ENCODE results near the gene INPP5F. TPM values are rescaled to one million over a fixed set of nuclear protein-coding genes. Genes with fewer than 3 reads are reported as not detected.

Gene INPP5F
- total and polyA plus RNA-seq, 2 donors (not counting 1 experiment from before 2014, with no cell fraction given): 11.2 to 37.5 TPM

- Mint-ChIP-seq H3K27ac (peak overlapping the region; percentile 32), H3K4me1 (peaks cover 39% of the 10 kb centered on the region), H3K4me3 (no peak overlapping the region), H3K9me3 (ENCODE audit: insufficient read depth) (no peaks in the 10 kb centered on the region), H3K27me3 (no peaks in the 10 kb centered on the region)
- ChIA-PET POLR2A (no interaction called here), CTCF (interaction anchor here (1.1 to 6.2 kb wide), 2 partner anchors 47 to 61 kb away, joined by 3 to 21 read pairs; no protein-coding TSS in a partner anchor)
- Histone ChIP-seq H3K4me3 (ENCODE audit: control extremely low read depth in 1 of 5, extremely low read depth in 1 of 5, insufficient read depth in 1 of 5, low read depth in 2 of 5, low read length in 4 of 5) (no peak overlapping the region), H3K27me3 (replicated peaks in 1 of 4; ENCODE audit: control extremely low read depth in 1 of 4, control insufficient read depth in 3 of 4, insufficient read depth in 4 of 4, low read length in 3 of 4) (no peaks in the 10 kb centered on the region), H3K9ac (ENCODE audit: low read length) (no peak overlapping the region), H3K79me2 (ENCODE audit: control insufficient read depth, insufficient read depth, low read length) (no peaks in the 10 kb centered on the region), H2AFZ (ENCODE audit: insufficient read depth, low read depth, low read length, poor library complexity, severe bottlenecking) (no peak overlapping the region), H4K20me1 (ENCODE audit: control insufficient read depth, insufficient read depth, low read length, poor library complexity, severe bottlenecking) (no peaks in the 10 kb centered on the region), H3K36me3 (replicated peaks in 1 of 2; ENCODE audit: control extremely low read depth in 1 of 2, control insufficient read depth in 1 of 2, extremely low read depth in 1 of 2, insufficient read depth in 2 of 2, low read length in 1 of 2) (peaks cover 0 to 30% of the 10 kb centered on the region in 2 experiments), H3K9me3 (ENCODE audit: control extremely low read depth in 1 of 3, control insufficient read depth in 2 of 3, insufficient read depth in 1 of 3, low read length in 2 of 3) (no peaks in the 10 kb centered on the region), H3K27ac (ENCODE audit: low read length in 2 of 2) (no peak overlapping the region), H3K4me2 (replicated peaks; ENCODE audit: low read depth, low read length, poor library complexity, severe bottlenecking) (no peak overlapping the region), H3K4me1 (ENCODE audit: control insufficient read depth in 2 of 2, insufficient read depth in 2 of 2, low read length in 2 of 2) (peaks cover 7 to 17% of the 10 kb centered on the region in 2 donors)
- DNase-seq: no peak
- intact Hi-C loops (cut with micrococcal nuclease): no loop called here
- no peak for TF ChIP-seq CTCF (IDR thresholded peaks at IDR 0.05)
- no peak for TF ChIP-seq EZH2 (IDR thresholded peaks at IDR 0.05; ENCODE audit: borderline replicate concordance, insufficient read depth, low read depth, low read length, poor library complexity, severe bottlenecking)
- ATAC-seq (ENCODE audit: low read depth): no peak
These were observed 86.8 kb downstream of the INPP5F start for GRCh38 chr10:119812684-119813083.

GRCh38 chr10:119815671-119816070 is 89.8 kb downstream of the INPP5F start:
- Histone ChIP-seq H3K27ac (ENCODE audit: low read length in 2 of 2) (no peak overlapping the region), H2AFZ (ENCODE audit: insufficient read depth, low read depth, low read length, poor library complexity, severe bottlenecking) (no peak overlapping the region), H3K4me2 (replicated peaks; ENCODE audit: low read depth, low read length, poor library complexity, severe bottlenecking) (no peak overlapping the region), H3K27me3 (replicated peaks in 1 of 4; ENCODE audit: control extremely low read depth in 1 of 4, control insufficient read depth in 3 of 4, insufficient read depth in 4 of 4, low read length in 3 of 4) (no peaks in the 10 kb centered on the region), H3K36me3 (replicated peaks in 1 of 2; ENCODE audit: control extremely low read depth in 1 of 2, control insufficient read depth in 1 of 2, extremely low read depth in 1 of 2, insufficient read depth in 2 of 2, low read length in 1 of 2) (peaks cover 0 to 31% of the 10 kb centered on the region in 2 experiments), H4K20me1 (ENCODE audit: control insufficient read depth, insufficient read depth, low read length, poor library complexity, severe bottlenecking) (no peaks in the 10 kb centered on the region), H3K4me1 (ENCODE audit: control insufficient read depth in 2 of 2, insufficient read depth in 2 of 2, low read length in 2 of 2) (peaks cover 7 to 13% of the 10 kb centered on the region in 2 donors), H3K4me3 (ENCODE audit: control extremely low read depth in 1 of 5, extremely low read depth in 1 of 5, insufficient read depth in 1 of 5, low read depth in 2 of 5, low read length in 4 of 5) (no peak overlapping the region), H3K9me3 (ENCODE audit: control extremely low read depth in 1 of 3, control insufficient read depth in 2 of 3, insufficient read depth in 1 of 3, low read length in 2 of 3) (peaks cover 0 to 5% (median 0%) of the 10 kb centered on the region in 3 donors), H3K9ac (ENCODE audit: low read length) (no peak overlapping the region), H3K79me2 (ENCODE audit: control insufficient read depth, insufficient read depth, low read length) (no peaks in the 10 kb centered on the region)
- Mint-ChIP-seq H3K27me3 (no peaks in the 10 kb centered on the region), H3K27ac (peak overlapping the region; percentile 38), H3K9me3 (ENCODE audit: insufficient read depth) (no peaks in the 10 kb centered on the region), H3K4me3 (no peak overlapping the region), H3K4me1 (peaks cover 31% of the 10 kb centered on the region)
- ATAC-seq (ENCODE audit: low read depth) (no peak), DNase-seq (no peak)
- CTCF ChIA-PET: interaction anchor here (1.3 to 6.2 kb wide), 3 partner anchors 44 to 65 kb away, joined by 3 to 21 read pairs (median 4); no protein-coding TSS in a partner anchor
- POLR2A ChIA-PET: no interaction called here
- TF ChIP-seq EZH2 (IDR thresholded peaks at IDR 0.05; ENCODE audit: borderline replicate concordance, insufficient read depth, low read depth, low read length, poor library complexity, severe bottlenecking) (no peak), CTCF (IDR thresholded peaks at IDR 0.05) (no peak)
- intact Hi-C loops (cut with micrococcal nuclease): no loop called here
- WGBS (ENCODE audit: insufficient coverage): 97% methylated on average over 7 of the region's 7 CpGs

Measured in B cell (primary cell).